Upper lobe of left lung (tissue), 6 donors: ENCODE results near the gene RUNX1. TPM values are rescaled to one million over a fixed set of nuclear protein-coding genes. Genes with fewer than 3 reads are reported as not detected.

Experiments used
- ATAC-seq, 2 donors: fragments of 200-7000 bp; cut with Tn5 transposase; one replicate each; pipeline ENCODE4 v1.9.1; 2022; ENCODE audit warnings: mild to moderate bottlenecking in 2 of 2, moderate library complexity in 2 of 2; ENCODE audit not compliant: low FRiP score in 2 of 2
- DNase-seq, 2 donors: peaks; one replicate each; pipeline ENCODE4 v3.0.0-alpha.2; 2019 to 2020
- H3K27ac ChIP-seq, 4 donors: fragments of 200-600 bp; sonication (generic); one replicate each; pipeline ENCODE4 v1.5.1; 2016 to 2019
- H3K27me3 ChIP-seq, 4 donors: fragments of 200-600 bp; sonication (generic); one replicate each; pipeline ENCODE4 v1.5.1; 2017 to 2019
- H3K36me3 ChIP-seq, 4 donors: fragments of 200-600 bp; sonication (generic); one replicate each; pipeline ENCODE4 v1.5.1; 2016 to 2019
- H3K4me1 ChIP-seq, 4 donors: fragments of 200-600 bp; sonication (generic); one replicate each; pipeline ENCODE4 v1.5.1; 2018 to 2019
- H3K4me3 ChIP-seq, 4 donors: fragments of 200-600 bp; sonication (generic); one replicate each; pipeline ENCODE4 v1.5.1; 2017 to 2019; ENCODE audit warnings: mild to moderate bottlenecking in 2 of 4, moderate library complexity in 1 of 4
- H3K9me3 ChIP-seq, 4 donors: fragments of 200-600 bp; sonication (generic); one replicate each; pipeline ENCODE4 v1.5.1; 2018 to 2019
- CTCF ChIP-seq, 6 experiments: fragments of 450-650 bp in 4 of 6; fragments of 200-600 bp in 2 of 6; sonication (generic) in 2 of 6; IDR thresholded peaks; one replicate each; pipeline ENCODE4 v1.5.1; 2016 to 2019; ENCODE audit warnings: antibody characterized with exemption in 6 of 6
- EP300 ChIP-seq, 4 donors: sonication (generic); formaldehyde crosslinking; IDR thresholded peaks; one replicate each; pipeline ENCODE4 v1.5.1; 2017; ENCODE audit warnings: antibody characterized with exemption in 4 of 4, control low read depth in 2 of 4
- POLR2A ChIP-seq, 4 donors: fragments of 450-650 bp; IDR thresholded peaks; one replicate each; pipeline ENCODE4 v1.5.1; 2016 to 2017; ENCODE audit warnings: antibody characterized with exemption in 4 of 4, mild to moderate bottlenecking in 2 of 4
- POLR2AphosphoS5 ChIP-seq, 2 donors: sonication (generic); formaldehyde crosslinking; IDR thresholded peaks; one replicate each; pipeline ENCODE4 v1.5.1; 2017; ENCODE audit warnings: antibody characterized with exemption in 2 of 2
- WGBS, 2 donors: methylation state at CpG; one replicate each; pipeline ENCODE4 v1.1.5; 2017 to 2018; 5-methylcytosine and 5-hydroxymethylcytosine counted together
- total RNA-seq, 6 donors: library from RNA; depleted of rRNA in 4 of 6; stranded (reverse); fragments of >200 nt in 4 of 6; gene quantifications; one replicate each; pipeline versions ENCODE4 v1.1.0 to v1.2.1, GENCODE V29; 2016 to 2021
- donor health status: DM: no; HTN: no; CAD: no; lungs with moderate emphysema.
- donor health status: DM: no; HTN: yes; CAD: no; lungs with severe emphysema.

The RUNX1 gene
- total RNA-seq, 6 donors from 2014 or later = 62.2 to 252 (median 98.2) TPM

GRCh38 chr21:35035116-35035515 lies 14.0 kb downstream of the RUNX1 start:
- H3K27me3 ChIP-seq = no peaks in the 10 kb centered on the region
- H3K9me3 ChIP-seq = no peaks in the 10 kb centered on the region
- no peak for TF ChIP-seq POLR2AphosphoS5 (IDR thresholded peaks at IDR 0.05)
- no peak for TF ChIP-seq EP300 (IDR thresholded peaks at IDR 0.05)
- TF ChIP-seq POLR2A (IDR thresholded peaks at IDR 0.05) = no peak
- DNase-seq = no peak
- H3K36me3 ChIP-seq = no peaks in the 10 kb centered on the region
- 91 to 93% methylated on average over 8 of the region's 8 CpGs for WGBS, 2 donors
- no peak overlapping the region for H3K27ac ChIP-seq
- H3K4me3 ChIP-seq = no peak overlapping the region
- peaks cover 0 to 6% (median 0%) of the 10 kb centered on the region in 4 donors for H3K4me1 ChIP-seq
- no peak for ATAC-seq

- no peaks in the 10 kb centered on the region for H3K9me3 ChIP-seq
- H3K27ac ChIP-seq = no peak overlapping the region
- ATAC-seq (no peak), DNase-seq (no peak)
- H3K4me3 ChIP-seq = no peak overlapping the region
- no peaks in the 10 kb centered on the region for H3K36me3 ChIP-seq
- H3K4me1 ChIP-seq = no peaks in the 10 kb centered on the region
- 90% methylated on average over 7 to 9 of the region's 9 CpGs for WGBS, 2 donors
- no peaks in the 10 kb centered on the region for H3K27me3 ChIP-seq
- no peak for TF ChIP-seq POLR2A (IDR thresholded peaks at IDR 0.05)
- no peak for TF ChIP-seq CTCF (IDR thresholded peaks at IDR 0.05)
- no peak for TF ChIP-seq POLR2AphosphoS5 (IDR thresholded peaks at IDR 0.05)
- no peak for TF ChIP-seq EP300 (IDR thresholded peaks at IDR 0.05)
Observed at GRCh38 chr21:35034203-35034926, 14.7 kb downstream of the RUNX1 start.

- H3K9me3 ChIP-seq = no peaks in the 10 kb centered on the region
- H3K4me1 ChIP-seq = peaks cover 0 to 4% (median 0%) of the 10 kb centered on the region in 4 donors
- H3K36me3 ChIP-seq = no peaks in the 10 kb centered on the region
- H3K27ac ChIP-seq = no peak overlapping the region
- no peak overlapping the region for H3K4me3 ChIP-seq
- TF ChIP-seq POLR2AphosphoS5 (IDR thresholded peaks at IDR 0.05) = no peak
- no peak for TF ChIP-seq CTCF (IDR thresholded peaks at IDR 0.05)
- TF ChIP-seq POLR2A (IDR thresholded peaks at IDR 0.05) = no peak
- TF ChIP-seq EP300 (IDR thresholded peaks at IDR 0.05) = no peak
- DNase-seq (no peak), ATAC-seq (no peak)
- WGBS, 2 donors = 83 to 86% methylated on average over 2 of the region's 2 CpGs
- no peaks in the 10 kb centered on the region for H3K27me3 ChIP-seq
Observed at GRCh38 chr21:35032474-35033263, 16.4 kb downstream of the RUNX1 start.

- no peak for TF ChIP-seq EP300 (IDR thresholded peaks at IDR 0.05)
- TF ChIP-seq CTCF (IDR thresholded peaks at IDR 0.05) = no peak
- no peak for TF ChIP-seq POLR2AphosphoS5 (IDR thresholded peaks at IDR 0.05)
- TF ChIP-seq POLR2A (IDR thresholded peaks at IDR 0.05) = no peak
- Histone ChIP-seq H3K27me3 (no peaks in the 10 kb centered on the region), H3K36me3 (no peaks in the 10 kb centered on the region), H3K4me1 (peaks cover 3 to 18% (median 13%) of the 10 kb centered on the region in 4 donors), H3K27ac (peak overlapping the region in 3 of 4 donors; percentile 6 to 76 (median 47)), H3K9me3 (no peaks in the 10 kb centered on the region), H3K4me3 (no peak overlapping the region)
- no peak for ATAC-seq
- DNase-seq = no peak
- WGBS, 2 donors = 88 to 89% methylated on average over 4 of the region's 4 CpGs
Observed at GRCh38 chr21:35028451-35028978, 20.6 kb downstream of the RUNX1 start.
